SK-N-SH (cell line): Measurements from ENCODE around the gene WDTC1.

Experiments used
- CHD2 ChIP-seq: fragments of 150-350 bp; IDR thresholded peaks from 2 replicates; pipeline ENCODE4 v1.6.1; 2018; ENCODE audit warnings: low read length; ENCODE audit not compliant: partially characterized antibody
- EP300 ChIP-seq, 2 experiments: IDR thresholded peaks; 2 replicates each; pipeline versions ENCODE4 v1.4.0 to v1.6.1; 2012; ENCODE audit warnings: borderline replicate concordance in 1 of 2, low read depth in 1 of 2, low read length in 1 of 2
- EZH2phosphoT487 ChIP-seq: fragments of 200-600 bp; sonication (generic); IDR thresholded peaks from 2 replicates; pipeline ENCODE4 v1.6.1; 2017; ENCODE audit warnings: low read depth, mixed run types, mild to moderate bottlenecking, antibody characterized with exemption, moderate library complexity, borderline replicate concordance
- MXI1 ChIP-seq: IDR thresholded peaks from 2 replicates; pipeline ENCODE4 v1.6.1; 2012; ENCODE audit warnings: mild to moderate bottlenecking, low read depth, low read length, improper control_type of control experiment
- POLR2AphosphoS5 ChIP-seq: IDR thresholded peaks from 2 replicates; pipeline ENCODE4 v1.6.1; 2012; ENCODE audit warnings: low read depth, low read length
- RAD21 ChIP-seq: IDR thresholded peaks from 2 replicates; pipeline ENCODE4 v1.6.1; 2012; ENCODE audit warnings: mild to moderate bottlenecking, low read length
- SIN3A ChIP-seq: IDR thresholded peaks from 2 replicates; pipeline ENCODE4 v1.6.1; 2012; ENCODE audit warnings: low read depth, mild to moderate bottlenecking, low read length, moderate library complexity, borderline replicate concordance
- SMC3 ChIP-seq: IDR thresholded peaks from 2 replicates; pipeline ENCODE4 v1.6.1; 2012; ENCODE audit warnings: low read depth, low read length, improper control_type of control experiment
- TEAD4 ChIP-seq: IDR thresholded peaks from 2 replicates; pipeline ENCODE4 v1.4.0; 2012; ENCODE audit warnings: mild to moderate bottlenecking, borderline replicate concordance; ENCODE audit not compliant: insufficient read depth
- TF ChIP-seq, protein P1 (sequence below): fragments of 200-600 bp; sonication (generic); IDR thresholded peaks from 2 replicates; pipeline ENCODE4 v1.6.1; 2017; ENCODE audit warnings: antibody characterized with exemption, mild to moderate bottlenecking, moderate library complexity
- TF ChIP-seq, protein P2 (sequence below): fragments of 150-350 bp; IDR thresholded peaks from 2 replicates; pipeline ENCODE4 v1.6.1; 2016; ENCODE audit warnings: mild to moderate bottlenecking, low read depth, low read length
- TF ChIP-seq, protein P3 (sequence below): IDR thresholded peaks from 2 replicates; pipeline ENCODE4 v1.4.0; 2012; ENCODE audit warnings: low read depth, borderline replicate concordance

DNA sequence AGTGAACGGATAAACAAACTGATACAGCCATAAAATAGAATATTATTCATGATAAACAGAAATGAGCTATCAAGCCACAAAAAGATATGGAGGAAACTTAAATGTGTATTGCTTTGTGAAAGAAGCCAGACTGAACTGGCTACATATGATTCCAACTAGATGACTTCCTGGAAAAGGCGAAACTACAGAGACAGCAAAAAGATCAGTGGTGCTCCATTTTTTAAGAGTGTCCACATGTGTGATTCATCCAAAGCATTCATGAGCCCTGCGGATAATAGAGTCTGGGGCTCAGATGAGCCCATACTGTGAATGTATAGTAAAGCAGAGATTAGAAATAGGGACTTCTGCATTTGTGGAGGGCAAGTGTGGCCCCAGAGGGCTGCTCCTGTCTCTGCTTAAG, 79.7 kb downstream of the WDTC1 start:
- TF ChIP-seq MXI1 (no peak), SMC3 (no peak), RAD21 (no peak), EP300 (IDR thresholded peaks at IDR 0.05; ENCODE audit: borderline replicate concordance in 1 of 2, low read depth in 1 of 2, low read length in 1 of 2) (no peak), TEAD4 (no peak), CHD2 (no peak), SIN3A (no peak), EZH2phosphoT487 (no peak), POLR2AphosphoS5 (no peak)
- TF ChIP-seq, protein P1, sequence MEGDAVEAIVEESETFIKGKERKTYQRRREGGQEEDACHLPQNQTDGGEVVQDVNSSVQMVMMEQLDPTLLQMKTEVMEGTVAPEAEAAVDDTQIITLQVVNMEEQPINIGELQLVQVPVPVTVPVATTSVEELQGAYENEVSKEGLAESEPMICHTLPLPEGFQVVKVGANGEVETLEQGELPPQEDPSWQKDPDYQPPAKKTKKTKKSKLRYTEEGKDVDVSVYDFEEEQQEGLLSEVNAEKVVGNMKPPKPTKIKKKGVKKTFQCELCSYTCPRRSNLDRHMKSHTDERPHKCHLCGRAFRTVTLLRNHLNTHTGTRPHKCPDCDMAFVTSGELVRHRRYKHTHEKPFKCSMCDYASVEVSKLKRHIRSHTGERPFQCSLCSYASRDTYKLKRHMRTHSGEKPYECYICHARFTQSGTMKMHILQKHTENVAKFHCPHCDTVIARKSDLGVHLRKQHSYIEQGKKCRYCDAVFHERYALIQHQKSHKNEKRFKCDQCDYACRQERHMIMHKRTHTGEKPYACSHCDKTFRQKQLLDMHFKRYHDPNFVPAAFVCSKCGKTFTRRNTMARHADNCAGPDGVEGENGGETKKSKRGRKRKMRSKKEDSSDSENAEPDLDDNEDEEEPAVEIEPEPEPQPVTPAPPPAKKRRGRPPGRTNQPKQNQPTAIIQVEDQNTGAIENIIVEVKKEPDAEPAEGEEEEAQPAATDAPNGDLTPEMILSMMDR: no peak
- TF ChIP-seq, protein P2, sequence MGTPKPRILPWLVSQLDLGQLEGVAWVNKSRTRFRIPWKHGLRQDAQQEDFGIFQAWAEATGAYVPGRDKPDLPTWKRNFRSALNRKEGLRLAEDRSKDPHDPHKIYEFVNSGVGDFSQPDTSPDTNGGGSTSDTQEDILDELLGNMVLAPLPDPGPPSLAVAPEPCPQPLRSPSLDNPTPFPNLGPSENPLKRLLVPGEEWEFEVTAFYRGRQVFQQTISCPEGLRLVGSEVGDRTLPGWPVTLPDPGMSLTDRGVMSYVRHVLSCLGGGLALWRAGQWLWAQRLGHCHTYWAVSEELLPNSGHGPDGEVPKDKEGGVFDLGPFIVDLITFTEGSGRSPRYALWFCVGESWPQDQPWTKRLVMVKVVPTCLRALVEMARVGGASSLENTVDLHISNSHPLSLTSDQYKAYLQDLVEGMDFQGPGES: no peak
- TF ChIP-seq, protein P3, sequence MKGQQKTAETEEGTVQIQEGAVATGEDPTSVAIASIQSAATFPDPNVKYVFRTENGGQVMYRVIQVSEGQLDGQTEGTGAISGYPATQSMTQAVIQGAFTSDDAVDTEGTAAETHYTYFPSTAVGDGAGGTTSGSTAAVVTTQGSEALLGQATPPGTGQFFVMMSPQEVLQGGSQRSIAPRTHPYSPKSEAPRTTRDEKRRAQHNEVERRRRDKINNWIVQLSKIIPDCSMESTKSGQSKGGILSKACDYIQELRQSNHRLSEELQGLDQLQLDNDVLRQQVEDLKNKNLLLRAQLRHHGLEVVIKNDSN: no peak
